ENCODE results near the gene FBXO40.

Gene FBXO40

GRCh38 chr3:121601212-121601812, 8.1 kb downstream of the FBXO40 start:
- Histone ChIP-seq H2AFZ (ENCODE audit: low read depth) (no peak overlapping the region), H3K36me3 (ENCODE audit: insufficient read depth) (no peaks in the 10 kb centered on the region)

GRCh38 chr3:121604759-121605158, 11.6 kb downstream of the FBXO40 start:
- Histone ChIP-seq H2AFZ (ENCODE audit: low read depth) (no peak overlapping the region), H3K27me3 (ENCODE audit: insufficient read depth, low read depth) (no peaks in the 10 kb centered on the region), H3K27ac (no peak overlapping the region), H3K4me1 (ENCODE audit: low read depth, poor library complexity, severe bottlenecking) (no peaks in the 10 kb centered on the region), H3K36me3 (ENCODE audit: insufficient read depth) (no peaks in the 10 kb centered on the region), H3K4me3 (IDR thresholded peaks at IDR 0.05; ENCODE audit: insufficient read depth, low read depth, low read length) (no peak overlapping the region), H4K20me1 (ENCODE audit: insufficient read depth) (no peaks in the 10 kb centered on the region), H3K9ac (no peak overlapping the region), H3K4me2 (no peak overlapping the region), H3K79me2 (ENCODE audit: insufficient read depth, low read depth) (no peaks in the 10 kb centered on the region)
- no peak for TF ChIP-seq CTCF (conservative IDR thresholded peaks at IDR 0.05; ENCODE audit: low read depth, low read length)

More at GRCh38 chr3:121601212-121601812, 8.1 kb downstream of the FBXO40 start:
- no peak for TF ChIP-seq CTCF (conservative IDR thresholded peaks at IDR 0.05; ENCODE audit: low read depth, low read length)
- Histone ChIP-seq H3K79me2 (ENCODE audit: insufficient read depth, low read depth) (no peaks in the 10 kb centered on the region), H3K27ac (no peak overlapping the region), H4K20me1 (ENCODE audit: insufficient read depth) (no peaks in the 10 kb centered on the region), H3K9ac (no peak overlapping the region), H3K4me1 (ENCODE audit: low read depth, poor library complexity, severe bottlenecking) (no peaks in the 10 kb centered on the region), H3K4me3 (IDR thresholded peaks at IDR 0.05; ENCODE audit: insufficient read depth, low read depth, low read length) (no peak overlapping the region), H3K4me2 (no peak overlapping the region), H3K27me3 (ENCODE audit: insufficient read depth, low read depth) (no peaks in the 10 kb centered on the region)

- Histone ChIP-seq H3K36me3 (ENCODE audit: insufficient read depth) (no peaks in the 10 kb centered on the region), H3K27ac (no peak overlapping the region), H3K27me3 (ENCODE audit: insufficient read depth, low read depth) (no peaks in the 10 kb centered on the region), H4K20me1 (ENCODE audit: insufficient read depth) (no peaks in the 10 kb centered on the region), H3K4me1 (ENCODE audit: low read depth, poor library complexity, severe bottlenecking) (no peaks in the 10 kb centered on the region), H3K4me3 (IDR thresholded peaks at IDR 0.05; ENCODE audit: insufficient read depth, low read depth, low read length) (no peak overlapping the region), H3K4me2 (no peak overlapping the region), H2AFZ (ENCODE audit: low read depth) (no peak overlapping the region), H3K9ac (no peak overlapping the region), H3K79me2 (ENCODE audit: insufficient read depth, low read depth) (no peaks in the 10 kb centered on the region)
- no peak for TF ChIP-seq CTCF (conservative IDR thresholded peaks at IDR 0.05; ENCODE audit: low read depth, low read length)
Measured at GRCh38 chr3:121606106-121606505, 12.9 kb downstream of the FBXO40 start.

GRCh38 chr3:121619691-121620090, 26.5 kb downstream of the FBXO40 start:
- no peak overlapping the region for H3K27ac ChIP-seq
- H3K4me1 ChIP-seq (ENCODE audit: low read depth, poor library complexity, severe bottlenecking): no peaks in the 10 kb centered on the region
- H2AFZ ChIP-seq (ENCODE audit: low read depth): no peak overlapping the region
- H3K4me2 ChIP-seq: no peak overlapping the region
- H4K20me1 ChIP-seq (ENCODE audit: insufficient read depth): no peaks in the 10 kb centered on the region
- no peaks in the 10 kb centered on the region for H3K36me3 ChIP-seq (ENCODE audit: insufficient read depth)
- H3K9ac ChIP-seq: no peak overlapping the region
- no peak for TF ChIP-seq CTCF (conservative IDR thresholded peaks at IDR 0.05; ENCODE audit: low read depth, low read length)
- H3K27me3 ChIP-seq (ENCODE audit: insufficient read depth, low read depth): no peaks in the 10 kb centered on the region
- H3K79me2 ChIP-seq (ENCODE audit: insufficient read depth, low read depth): no peaks in the 10 kb centered on the region
- H3K4me3 ChIP-seq (IDR thresholded peaks at IDR 0.05; ENCODE audit: insufficient read depth, low read depth, low read length): no peak overlapping the region

Data from KMS-11 (cell line).